Measurements from ENCODE around the gene CAV3. TPM values are rescaled to one million over a fixed set of nuclear protein-coding genes. Genes with fewer than 3 reads are reported as not detected.

Gene CAV3
- total RNA-seq, 1 donor from 2014 or later = not detected

DNA sequence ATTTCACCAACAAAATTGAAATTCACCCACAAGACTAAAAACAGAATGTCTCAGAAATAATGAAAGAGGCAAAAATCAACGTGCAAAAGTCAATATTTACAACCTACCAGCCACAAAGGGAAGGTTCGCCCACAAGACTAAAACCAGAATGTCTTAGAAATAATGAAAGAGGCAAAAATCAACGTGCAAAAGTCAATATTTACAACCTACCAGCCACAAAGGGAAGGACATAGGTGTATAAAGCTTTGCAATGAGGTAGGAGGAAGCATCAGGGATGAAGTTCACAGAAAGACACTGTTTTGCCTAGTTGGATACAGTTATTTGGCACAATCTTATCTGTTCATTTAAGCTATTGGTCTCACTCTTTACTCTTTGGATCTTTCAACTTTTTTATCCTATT, 21.5 kb downstream of the CAV3 start:
- H3K4me3 ChIP-seq (ENCODE audit: low read depth, low read length) = no peak overlapping the region
- DNase-seq (ENCODE audit: low read depth) = no peak
- TF ChIP-seq, protein P1, sequence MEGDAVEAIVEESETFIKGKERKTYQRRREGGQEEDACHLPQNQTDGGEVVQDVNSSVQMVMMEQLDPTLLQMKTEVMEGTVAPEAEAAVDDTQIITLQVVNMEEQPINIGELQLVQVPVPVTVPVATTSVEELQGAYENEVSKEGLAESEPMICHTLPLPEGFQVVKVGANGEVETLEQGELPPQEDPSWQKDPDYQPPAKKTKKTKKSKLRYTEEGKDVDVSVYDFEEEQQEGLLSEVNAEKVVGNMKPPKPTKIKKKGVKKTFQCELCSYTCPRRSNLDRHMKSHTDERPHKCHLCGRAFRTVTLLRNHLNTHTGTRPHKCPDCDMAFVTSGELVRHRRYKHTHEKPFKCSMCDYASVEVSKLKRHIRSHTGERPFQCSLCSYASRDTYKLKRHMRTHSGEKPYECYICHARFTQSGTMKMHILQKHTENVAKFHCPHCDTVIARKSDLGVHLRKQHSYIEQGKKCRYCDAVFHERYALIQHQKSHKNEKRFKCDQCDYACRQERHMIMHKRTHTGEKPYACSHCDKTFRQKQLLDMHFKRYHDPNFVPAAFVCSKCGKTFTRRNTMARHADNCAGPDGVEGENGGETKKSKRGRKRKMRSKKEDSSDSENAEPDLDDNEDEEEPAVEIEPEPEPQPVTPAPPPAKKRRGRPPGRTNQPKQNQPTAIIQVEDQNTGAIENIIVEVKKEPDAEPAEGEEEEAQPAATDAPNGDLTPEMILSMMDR (conservative IDR thresholded peaks at IDR 0.05; ENCODE audit: low read depth, low read length) = no peak

DNA sequence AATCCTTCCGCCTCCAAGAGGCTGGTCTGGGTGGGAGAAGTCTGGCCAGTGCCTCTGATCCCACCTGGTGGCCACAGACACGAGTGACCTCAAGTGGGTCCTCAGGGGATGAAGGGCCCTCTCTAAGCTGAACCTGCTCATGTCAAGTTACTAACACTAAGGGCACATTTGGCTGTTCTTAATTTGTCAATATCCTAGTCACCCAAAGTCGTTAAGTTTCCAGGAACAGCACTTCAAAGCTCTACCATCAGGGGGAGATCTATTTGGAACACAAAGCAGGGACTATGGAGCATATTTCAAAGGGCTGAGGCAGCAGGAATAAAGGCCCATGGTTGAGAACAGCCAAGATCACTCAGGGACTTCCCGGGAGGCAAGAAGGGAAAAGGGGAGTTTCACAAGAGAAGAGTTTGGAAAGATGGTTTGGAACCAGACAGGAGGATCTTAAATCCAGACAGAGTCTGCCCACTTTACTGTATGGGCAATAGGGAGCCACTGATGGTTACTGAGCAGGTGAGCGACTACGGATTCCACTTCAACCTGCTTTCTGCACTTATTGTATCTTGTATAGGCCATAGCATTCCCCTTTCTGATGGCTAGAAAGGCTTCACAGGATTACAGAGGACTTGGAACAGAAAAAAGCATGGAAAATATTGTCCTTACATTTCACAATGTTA, 22.1 kb downstream of the CAV3 start:
- TF ChIP-seq, protein P1 (conservative IDR thresholded peaks at IDR 0.05; ENCODE audit: low read depth, low read length) = peak; percentile 48
- no peak for DNase-seq (ENCODE audit: low read depth)
- H3K4me3 ChIP-seq (ENCODE audit: low read depth, low read length) = no peak overlapping the region

DNA sequence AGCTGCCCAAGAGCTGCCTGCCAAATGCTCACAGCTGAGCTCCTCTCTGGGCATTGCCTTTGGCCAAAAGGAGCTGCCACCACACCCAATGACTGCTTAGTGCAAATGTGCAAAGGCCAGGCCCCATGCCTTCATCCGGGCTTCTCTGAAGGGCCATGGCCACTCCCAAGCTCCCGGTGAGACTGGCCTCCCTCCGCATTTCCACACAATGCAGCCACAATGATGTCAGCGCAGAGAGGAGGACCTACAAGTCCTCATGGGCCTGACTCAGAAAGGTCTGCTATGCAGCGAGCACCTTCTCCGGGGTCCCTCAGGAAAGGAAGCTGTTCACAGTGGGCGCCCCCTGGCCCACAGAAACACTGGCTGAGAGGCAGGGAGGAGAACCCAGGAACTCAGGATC, 23.1 kb downstream of the CAV3 start:
- TF ChIP-seq, protein P1 (conservative IDR thresholded peaks at IDR 0.05; ENCODE audit: low read depth, low read length) = no peak
- no peak for DNase-seq (ENCODE audit: low read depth)
- no peak overlapping the region for H3K4me3 ChIP-seq (ENCODE audit: low read depth, low read length)

DNA sequence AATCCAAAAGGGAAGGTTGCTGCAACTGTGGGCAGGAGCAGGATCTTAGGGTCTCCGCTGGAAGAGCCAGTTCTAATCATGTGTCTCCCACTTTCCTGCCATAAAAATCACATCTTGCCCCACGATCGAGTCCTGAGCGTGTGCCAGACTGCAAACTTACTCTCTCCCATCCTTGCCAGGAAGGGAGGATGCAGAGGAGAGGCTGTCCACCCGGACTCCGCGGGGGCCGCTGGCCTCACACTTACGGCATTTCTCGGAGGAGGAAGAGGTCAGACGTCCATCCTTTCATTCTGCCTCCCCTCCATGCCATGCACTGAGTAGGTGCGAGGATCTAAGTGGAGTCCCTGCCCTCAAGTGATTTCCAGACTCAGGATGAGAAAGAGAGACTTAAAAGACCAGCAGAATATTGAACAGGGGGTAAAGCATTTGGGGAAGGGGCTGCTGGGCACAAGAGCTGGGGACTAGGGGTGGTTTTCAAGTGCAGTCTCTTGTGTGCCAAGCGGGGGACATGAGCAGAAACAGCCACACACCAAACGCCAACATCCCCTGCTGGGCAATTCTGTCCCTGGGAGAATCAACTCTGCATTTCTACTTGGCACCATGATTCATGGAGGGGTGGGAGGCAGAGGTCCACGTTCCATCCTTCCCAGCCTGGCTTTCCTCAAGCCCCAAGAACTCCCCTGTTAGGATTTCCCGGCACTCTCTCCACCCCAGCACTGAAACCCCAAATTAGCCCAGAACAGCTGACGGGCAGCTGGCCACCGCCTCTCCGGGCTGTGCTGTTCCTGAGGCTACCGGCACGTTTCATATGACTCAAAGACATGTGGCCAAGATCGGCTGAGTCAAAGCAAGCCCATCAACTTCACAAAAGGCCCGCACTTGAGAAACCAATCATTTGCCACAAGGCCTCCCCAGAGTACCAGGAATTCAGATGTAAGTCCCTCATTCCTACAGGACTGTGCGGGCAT, 24.2 kb downstream of the CAV3 start:
- DNase-seq (ENCODE audit: low read depth) = no peak
- no peak overlapping the region for H3K4me3 ChIP-seq (ENCODE audit: low read depth, low read length)
- TF ChIP-seq, protein P1 (conservative IDR thresholded peaks at IDR 0.05; ENCODE audit: low read depth, low read length) = no peak

DNA sequence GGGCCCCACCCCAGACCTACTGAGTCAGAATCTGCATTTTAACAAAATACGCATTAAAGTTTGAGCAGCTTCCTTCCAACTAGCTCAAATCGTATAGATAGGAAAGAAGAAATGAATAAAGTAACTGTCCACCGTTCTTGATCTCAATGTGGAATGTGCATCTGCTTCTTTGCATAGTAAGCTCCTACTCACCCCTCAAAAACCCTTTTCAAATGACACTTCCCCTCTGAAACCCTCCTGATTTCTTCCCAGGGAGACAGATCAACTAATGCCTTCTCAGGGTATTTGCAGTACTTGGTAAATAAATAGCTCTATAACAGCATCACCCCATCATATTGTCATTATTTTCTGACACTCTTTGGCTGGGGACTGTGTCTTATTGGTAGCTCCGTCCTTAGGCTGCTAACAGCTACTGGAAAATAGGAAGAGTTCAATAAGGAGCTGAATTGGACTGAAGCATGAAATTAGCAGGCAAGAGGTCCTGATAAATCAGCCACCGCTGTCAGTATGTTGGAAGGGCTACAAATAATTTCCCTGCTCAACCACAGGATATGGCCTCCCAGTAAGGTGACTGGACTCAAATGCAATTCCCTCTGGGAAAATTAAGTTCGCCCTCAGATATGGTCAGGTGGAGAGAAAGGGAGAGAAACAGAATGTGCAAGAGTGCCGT, 25.6 kb downstream of the CAV3 start:
- DNase-seq (ENCODE audit: low read depth) = no peak
- no peak overlapping the region for H3K4me3 ChIP-seq (ENCODE audit: low read depth, low read length)
- TF ChIP-seq, protein P1 (conservative IDR thresholded peaks at IDR 0.05; ENCODE audit: low read depth, low read length) = no peak

DNA sequence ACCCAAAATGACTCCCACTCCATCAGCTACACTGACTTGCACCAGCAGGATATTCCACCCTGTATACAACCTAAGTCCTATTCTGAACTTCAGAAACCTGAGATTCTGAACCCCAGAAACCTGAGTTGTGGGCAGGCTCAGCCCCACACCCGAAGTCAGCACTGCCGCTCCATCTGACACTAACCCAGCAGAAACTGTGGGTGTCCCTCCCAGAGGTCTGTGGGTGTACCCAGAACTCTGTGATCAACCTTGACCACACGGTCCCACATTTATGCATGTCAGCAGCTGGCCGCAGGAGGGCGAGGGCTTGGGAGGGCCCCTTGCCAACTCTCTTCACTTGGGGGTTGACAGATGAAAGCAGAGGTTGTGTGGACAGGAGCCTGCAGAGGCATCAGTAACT, 26.5 kb downstream of the CAV3 start:
- no peak for DNase-seq (ENCODE audit: low read depth)
- TF ChIP-seq, protein P1 (conservative IDR thresholded peaks at IDR 0.05; ENCODE audit: low read depth, low read length) = no peak
- no peak overlapping the region for H3K4me3 ChIP-seq (ENCODE audit: low read depth, low read length)
